Progenitor cell of endocrine pancreas (in vitro differentiated cells): ENCODE results near the gene MCAT. TPM values are rescaled to one million over a fixed set of nuclear protein-coding genes. Genes with fewer than 3 reads are reported as not detected.

Experiments used
- DNase-seq: peaks from one replicate; pipeline ENCODE4 v3.0.0; 2021; ENCODE audit warnings: low spot score; ENCODE audit not compliant: unreplicated experiment
- H3K27ac Mint-ChIP-seq: 2 replicates; pipeline ENCODE4 v1.8.0; 2021; ENCODE audit warnings: mild to moderate bottlenecking, moderate library complexity, mixed read lengths
- H3K27me3 Mint-ChIP-seq: 2 replicates; pipeline ENCODE4 v1.8.0; 2021; ENCODE audit warnings: mixed read lengths
- H3K36me3 Mint-ChIP-seq: 2 replicates; pipeline ENCODE4 v1.8.0; 2022; ENCODE audit warnings: mixed read lengths; ENCODE audit not compliant: insufficient read depth
- H3K4me1 Mint-ChIP-seq: 2 replicates; pipeline ENCODE4 v1.8.0; 2021; ENCODE audit warnings: low read depth, mixed read lengths
- H3K4me3 Mint-ChIP-seq: 2 replicates; pipeline ENCODE4 v1.8.0; 2021; ENCODE audit warnings: low read depth, mild to moderate bottlenecking, moderate library complexity, mixed read lengths
- H3K9me3 Mint-ChIP-seq: 2 replicates; pipeline ENCODE4 v1.8.0; 2021; ENCODE audit warnings: low read depth, mixed read lengths
- total RNA-seq: library from RNA; stranded (reverse); gene quantifications from 2 replicates; pipeline ENCODE4 v1.2.1, GENCODE V29; 2021
- TF ChIP-seq, protein P1 (sequence below): fragments of 200-600 bp; sonication (generic); IDR thresholded peaks from one replicate; pipeline ENCODE4 v1.5.0; 2021; ENCODE audit warnings: antibody characterized with exemption, mild to moderate bottlenecking; ENCODE audit not compliant: unreplicated experiment

MCAT gene
- total RNA-seq, 1 donor from 2014 or later: 20.4 TPM

DNA sequence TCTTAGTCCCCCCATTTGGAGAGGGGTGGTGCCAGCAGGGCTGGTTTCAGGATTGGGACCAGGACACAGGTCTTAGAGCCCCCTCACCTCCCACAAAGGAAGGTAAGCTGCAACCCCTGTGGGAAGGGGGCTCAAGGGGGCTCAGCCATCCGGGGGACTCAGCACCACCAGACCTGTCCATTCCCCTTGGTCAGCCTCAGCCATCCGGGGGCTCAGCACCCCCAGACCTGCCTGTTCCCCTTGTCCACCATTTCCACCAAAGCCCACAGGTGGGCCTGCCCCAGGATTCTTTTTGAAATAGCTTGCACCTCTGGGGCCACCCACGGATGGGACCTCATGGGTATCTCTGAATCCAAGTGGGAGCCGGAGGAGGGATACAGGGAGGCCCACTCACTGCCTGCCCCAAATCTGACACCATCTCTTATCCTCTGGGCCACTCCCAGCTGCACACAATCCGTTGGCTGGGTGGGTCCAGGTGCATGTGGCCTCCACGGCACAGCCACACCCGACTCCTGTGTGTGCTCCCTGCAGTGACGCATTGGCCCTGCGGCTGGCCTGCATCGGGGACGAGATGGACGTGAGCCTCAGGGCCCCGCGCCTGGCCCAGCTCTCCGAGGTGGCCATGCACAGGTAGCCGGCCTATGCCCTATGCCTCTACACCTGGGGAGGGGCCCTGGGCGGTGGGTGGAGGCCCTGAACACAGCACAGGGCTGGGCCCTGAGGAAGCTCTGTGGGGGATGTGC lies 15.9 kb downstream of the MCAT start:
- DNase-seq: no peak
- peaks cover 8% of the 10 kb centered on the region for H3K4me1 Mint-ChIP-seq
- peak overlapping the region; percentile 85 for H3K27ac Mint-ChIP-seq
- TF ChIP-seq, protein P1, sequence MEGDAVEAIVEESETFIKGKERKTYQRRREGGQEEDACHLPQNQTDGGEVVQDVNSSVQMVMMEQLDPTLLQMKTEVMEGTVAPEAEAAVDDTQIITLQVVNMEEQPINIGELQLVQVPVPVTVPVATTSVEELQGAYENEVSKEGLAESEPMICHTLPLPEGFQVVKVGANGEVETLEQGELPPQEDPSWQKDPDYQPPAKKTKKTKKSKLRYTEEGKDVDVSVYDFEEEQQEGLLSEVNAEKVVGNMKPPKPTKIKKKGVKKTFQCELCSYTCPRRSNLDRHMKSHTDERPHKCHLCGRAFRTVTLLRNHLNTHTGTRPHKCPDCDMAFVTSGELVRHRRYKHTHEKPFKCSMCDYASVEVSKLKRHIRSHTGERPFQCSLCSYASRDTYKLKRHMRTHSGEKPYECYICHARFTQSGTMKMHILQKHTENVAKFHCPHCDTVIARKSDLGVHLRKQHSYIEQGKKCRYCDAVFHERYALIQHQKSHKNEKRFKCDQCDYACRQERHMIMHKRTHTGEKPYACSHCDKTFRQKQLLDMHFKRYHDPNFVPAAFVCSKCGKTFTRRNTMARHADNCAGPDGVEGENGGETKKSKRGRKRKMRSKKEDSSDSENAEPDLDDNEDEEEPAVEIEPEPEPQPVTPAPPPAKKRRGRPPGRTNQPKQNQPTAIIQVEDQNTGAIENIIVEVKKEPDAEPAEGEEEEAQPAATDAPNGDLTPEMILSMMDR: no peak
- no peak overlapping the region for H3K4me3 Mint-ChIP-seq
- H3K9me3 Mint-ChIP-seq: no peaks in the 10 kb centered on the region
- H3K36me3 Mint-ChIP-seq: no peaks in the 10 kb centered on the region
- no peaks in the 10 kb centered on the region for H3K27me3 Mint-ChIP-seq

DNA sequence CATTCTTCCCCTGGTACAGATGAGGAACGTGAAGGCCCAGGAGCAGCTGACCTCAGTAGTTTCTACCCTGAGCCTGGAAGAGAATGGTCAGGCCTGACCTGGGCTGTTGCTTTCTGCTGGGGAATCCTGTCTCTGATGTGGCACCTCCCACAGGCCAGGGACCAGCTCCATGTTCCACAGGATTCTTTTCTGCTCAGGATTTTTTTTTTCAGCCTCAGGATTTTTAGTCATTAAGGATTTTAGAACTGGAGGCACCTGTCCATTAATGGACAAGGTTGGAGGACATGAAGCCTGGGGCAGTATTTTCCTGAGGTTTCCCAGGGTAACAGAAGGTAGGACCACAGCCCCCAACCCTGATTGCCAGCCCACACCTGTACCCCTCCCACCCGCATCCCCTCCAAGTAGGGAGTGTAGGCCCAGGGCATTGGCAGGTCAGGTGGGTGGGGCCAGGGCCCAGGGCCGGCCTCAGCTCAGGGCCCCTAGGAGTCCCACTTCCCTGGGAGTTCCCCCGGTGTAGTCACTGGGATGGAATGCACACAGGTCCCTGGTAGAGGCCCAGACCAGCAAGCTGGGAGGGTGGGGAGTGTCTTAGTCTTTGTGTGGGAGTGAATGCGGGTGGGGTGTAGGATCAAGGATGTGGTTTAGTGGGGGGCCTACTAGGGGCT lies 16.6 kb downstream of the MCAT start:
- no peaks in the 10 kb centered on the region for H3K36me3 Mint-ChIP-seq
- H3K4me3 Mint-ChIP-seq: no peak overlapping the region
- TF ChIP-seq, protein P1: no peak
- no peaks in the 10 kb centered on the region for H3K27me3 Mint-ChIP-seq
- H3K27ac Mint-ChIP-seq: peak overlapping the region; percentile 85
- DNase-seq: no peak
- H3K4me1 Mint-ChIP-seq: peaks cover 8% of the 10 kb centered on the region
- H3K9me3 Mint-ChIP-seq: no peaks in the 10 kb centered on the region

DNA sequence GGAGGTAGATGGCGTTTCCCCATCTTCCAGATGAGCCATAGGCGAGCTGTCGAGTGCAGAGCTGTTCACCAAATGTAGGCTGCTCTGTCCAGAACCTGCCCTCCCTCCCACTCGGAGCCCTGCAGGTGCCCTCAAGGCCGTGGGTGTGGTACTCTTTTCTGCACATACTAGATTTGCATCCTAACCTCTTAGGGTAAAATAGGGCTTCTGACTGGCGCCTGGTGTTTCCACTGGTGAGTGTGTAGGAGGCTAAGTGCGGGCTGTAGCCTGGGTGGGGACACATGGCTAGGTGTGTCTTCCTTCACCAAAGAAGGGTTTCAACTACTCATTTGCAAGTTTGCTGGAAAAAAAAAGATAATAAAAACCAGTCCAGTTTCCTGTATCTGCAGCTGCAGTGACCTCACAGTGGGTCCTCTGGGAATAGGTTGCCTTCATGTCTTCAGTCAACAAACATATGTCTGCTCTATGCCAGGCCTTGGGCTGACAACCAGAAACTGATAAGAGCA lies 24.2 kb downstream of the MCAT start:
- H3K4me1 Mint-ChIP-seq: peaks cover 3% of the 10 kb centered on the region
- H3K4me3 Mint-ChIP-seq: no peak overlapping the region
- H3K9me3 Mint-ChIP-seq: no peaks in the 10 kb centered on the region
- TF ChIP-seq, protein P1: no peak
- peaks cover 4% of the 10 kb centered on the region for H3K27me3 Mint-ChIP-seq
- no peak for DNase-seq
- H3K27ac Mint-ChIP-seq: no peak overlapping the region
- no peaks in the 10 kb centered on the region for H3K36me3 Mint-ChIP-seq

DNA sequence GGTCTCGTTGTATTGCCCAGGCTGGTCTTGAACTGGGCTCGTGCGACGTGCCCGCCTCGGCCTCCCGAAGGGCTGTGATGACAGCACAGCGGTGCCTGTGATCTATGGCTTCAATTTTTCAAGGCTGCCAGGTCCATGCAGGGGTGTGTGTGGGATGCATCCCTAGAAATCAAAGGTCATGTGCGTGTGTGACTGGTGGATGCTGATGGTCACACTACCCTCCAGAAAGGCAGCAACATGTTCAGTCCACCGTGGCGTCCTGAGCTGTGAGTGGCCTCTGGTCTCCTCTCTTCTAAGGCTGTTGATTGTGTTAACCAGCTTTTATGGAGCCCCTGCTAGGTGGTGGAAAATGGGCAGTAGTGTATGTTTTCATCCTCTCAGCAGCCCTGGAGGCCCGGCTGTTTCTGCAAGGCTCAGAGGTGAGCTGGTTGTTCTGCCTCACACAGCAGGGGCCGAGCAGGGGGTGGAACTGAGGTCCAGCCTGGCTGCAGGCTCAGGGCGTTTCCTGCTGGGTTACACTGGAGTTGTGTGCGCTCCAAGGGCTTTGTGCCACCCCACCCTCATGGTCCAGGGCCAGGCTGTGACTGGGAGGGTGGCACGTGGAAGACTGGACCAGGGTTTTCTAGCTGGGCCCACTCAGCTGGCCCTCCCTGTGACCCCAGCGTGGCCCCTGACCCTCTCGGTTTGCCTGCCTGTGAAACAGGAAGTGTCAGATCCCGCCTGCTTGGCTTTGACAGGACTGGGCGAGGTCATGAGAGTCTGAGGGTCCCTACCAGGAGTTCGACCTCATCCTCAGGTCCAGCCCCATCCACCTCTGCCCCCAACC lies 25.0 kb downstream of the MCAT start:
- H3K4me3 Mint-ChIP-seq: no peak overlapping the region
- H3K9me3 Mint-ChIP-seq: no peaks in the 10 kb centered on the region
- peaks cover 10% of the 10 kb centered on the region for H3K4me1 Mint-ChIP-seq
- H3K36me3 Mint-ChIP-seq: no peaks in the 10 kb centered on the region
- no peak for DNase-seq
- H3K27me3 Mint-ChIP-seq: peaks cover 11% of the 10 kb centered on the region
- H3K27ac Mint-ChIP-seq: no peak overlapping the region
- TF ChIP-seq, protein P1: no peak

DNA sequence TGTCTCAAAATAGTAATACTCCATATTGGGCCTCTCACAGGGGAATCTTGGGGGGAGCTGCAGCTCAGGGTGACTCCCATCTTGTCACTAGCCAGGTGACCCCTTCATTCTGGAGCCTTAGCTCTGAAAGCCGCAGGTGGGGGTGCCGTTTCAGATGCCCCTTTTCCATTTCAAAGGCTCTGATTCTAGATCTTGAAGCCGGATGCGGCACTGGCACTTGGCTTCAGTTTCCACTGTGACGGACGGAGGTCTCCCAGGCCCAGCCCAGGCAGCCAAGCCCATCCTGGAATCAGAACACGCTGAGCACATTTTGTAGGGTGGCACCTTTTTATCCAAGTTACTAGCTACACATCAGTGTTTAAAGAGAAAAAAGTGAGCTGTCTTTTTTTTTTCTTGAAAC lies 26.3 kb downstream of the MCAT start:
- Mint-ChIP-seq H3K4me3 (no peak overlapping the region), H3K36me3 (no peaks in the 10 kb centered on the region), H3K27ac (no peak overlapping the region), H3K9me3 (no peaks in the 10 kb centered on the region), H3K4me1 (peaks cover 11% of the 10 kb centered on the region), H3K27me3 (peaks cover 20% of the 10 kb centered on the region)
- no peak for DNase-seq
- TF ChIP-seq, protein P1: no peak
